Fibroblast of lung (primary cell): ENCODE results near the gene MADCAM1. TPM values are rescaled to one million over a fixed set of nuclear protein-coding genes. Genes with fewer than 3 reads are reported as not detected.

Source experiments
- DNase-seq, 2 donors: peaks; one replicate each; pipeline versions ENCODE4 v3.0.0 to v3.0.0-alpha.2; 2010; ENCODE audit warnings: low read depth in 2 of 2
- H2AFZ ChIP-seq: 2 replicates; pipeline ENCODE4 v1.5.1; 2012; ENCODE audit warnings: low read length, control low read depth, inconsistent platforms
- H3K27ac ChIP-seq: 2 replicates; pipeline ENCODE4 v1.5.1; 2011; ENCODE audit warnings: low read length, control low read depth; ENCODE audit not compliant: insufficient read depth
- H3K27me3 ChIP-seq: 2 replicates; pipeline ENCODE4 v1.5.1; 2011; ENCODE audit warnings: mild to moderate bottlenecking, low read length; ENCODE audit not compliant: control insufficient read depth, insufficient read depth
- H3K36me3 ChIP-seq: 2 replicates; pipeline ENCODE4 v1.5.1; 2011; ENCODE audit warnings: low read length; ENCODE audit not compliant: control insufficient read depth, insufficient read depth
- H3K4me1 ChIP-seq: 2 replicates; pipeline ENCODE4 v1.5.1; 2011; ENCODE audit warnings: low read length; ENCODE audit not compliant: control insufficient read depth, insufficient read depth; ENCODE audit errors: extremely low read depth
- H3K4me2 ChIP-seq: 2 replicates; pipeline ENCODE4 v1.5.1; 2011; ENCODE audit warnings: low read length, control low read depth; ENCODE audit not compliant: insufficient read depth; ENCODE audit errors: extremely low read depth
- H3K4me3 ChIP-seq, 4 experiments: fragments of 200-600 bp in 1 of 4; sonication (generic) in 1 of 4; replicated peaks in 1 of 4; 2 replicates each; pipeline ENCODE4 v1.5.1; 2011 to 2016; ENCODE audit warnings: low read length in 4 of 4, low read depth in 3 of 4, mild to moderate bottlenecking in 3 of 4, control low read depth in 2 of 4, inconsistent platforms in 1 of 4, mixed read lengths in 1 of 4; ENCODE audit not compliant: insufficient read depth in 1 of 4; ENCODE audit errors: control extremely low read depth in 1 of 4
- H3K79me2 ChIP-seq: 2 replicates; pipeline ENCODE4 v1.5.1; 2012; ENCODE audit warnings: mild to moderate bottlenecking, low read length, inconsistent platforms; ENCODE audit not compliant: control insufficient read depth, insufficient read depth
- H3K9ac ChIP-seq: 2 replicates; pipeline ENCODE4 v1.5.1; 2011; ENCODE audit warnings: mild to moderate bottlenecking, low read length, control low read depth; ENCODE audit not compliant: insufficient read depth
- H3K9me3 ChIP-seq: 2 replicates; pipeline ENCODE4 v1.5.1; 2012; ENCODE audit warnings: low read depth, low read length; ENCODE audit not compliant: control insufficient read depth, insufficient read depth
- H4K20me1 ChIP-seq: 2 replicates; pipeline ENCODE4 v1.5.1; 2011; ENCODE audit warnings: low read length; ENCODE audit not compliant: control insufficient read depth, insufficient read depth; ENCODE audit errors: extremely low read depth
- EZH2 ChIP-seq: IDR thresholded peaks from 2 replicates; pipeline ENCODE4 v1.5.1; 2012; ENCODE audit warnings: low read length, control low read depth, mild to moderate bottlenecking; ENCODE audit errors: missing control alignments
- polyA plus RNA-seq, 2 donors: library from polyadenylated mRNA; depleted of rRNA in 1 of 2; stranded (reverse) in 1 of 2; unstranded in 1 of 2; fragments of >200 nt; gene quantifications; 2 replicates each; pipeline ENCODE4 v1.2.1, GENCODE V29; 2011 to 2012; ENCODE audit warnings: missing spikeins in 1 of 2
- total RNA-seq: library from RNA; depleted of rRNA; stranded (reverse); fragments of >200 nt; gene quantifications from 2 replicates; pipeline ENCODE4 v1.2.1, GENCODE V29; 2014
- TF ChIP-seq, protein P1 (sequence below), 2 donors: IDR thresholded peaks in 1 of 2; conservative IDR thresholded peaks in 1 of 2; 1 replicate in 1 of 2; 2 replicates in 1 of 2; pipeline ENCODE4 v1.5.1; 2011 to 2012; ENCODE audit warnings: low read length in 2 of 2, control low read depth in 1 of 2, inconsistent platforms in 1 of 2, low read depth in 1 of 2, mild to moderate bottlenecking in 1 of 2

MADCAM1 gene
- total and polyA plus RNA-seq, 2 donors (not counting 1 experiment from before 2014, with no cell fraction given), result 0.17 TPM; not detected in 1

DNA sequence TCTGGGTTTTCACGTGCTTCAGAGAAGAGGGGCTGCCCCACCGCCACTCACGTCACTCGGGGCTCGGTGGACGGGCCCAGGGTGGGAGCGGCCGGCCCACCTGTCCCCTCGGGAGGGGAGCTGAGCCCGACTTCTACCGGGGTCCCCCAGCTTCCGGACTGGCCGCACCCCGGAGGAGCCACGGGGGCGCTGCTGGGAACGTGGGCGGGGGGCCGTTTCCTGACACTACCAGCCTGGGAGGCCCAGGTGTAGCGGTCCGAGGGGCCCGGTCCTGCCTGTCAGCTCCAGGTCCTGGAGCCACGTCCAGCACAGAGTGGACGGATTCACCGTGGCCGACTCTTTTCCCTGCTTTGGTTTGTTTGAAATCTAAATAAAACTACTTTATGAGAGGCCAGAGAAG lies 45.4 kb downstream of the MADCAM1 start:
- Histone ChIP-seq H2AFZ (no peak overlapping the region), H3K79me2 (no peaks in the 10 kb centered on the region), H3K36me3 (peaks cover 17% of the 10 kb centered on the region), H3K4me3 (no peak overlapping the region), H3K4me1 (no peaks in the 10 kb centered on the region), H3K9ac (no peak overlapping the region), H3K4me2 (no peak overlapping the region), H3K9me3 (no peaks in the 10 kb centered on the region), H3K27ac (no peak overlapping the region), H3K27me3 (no peaks in the 10 kb centered on the region), H4K20me1 (no peaks in the 10 kb centered on the region)
- DNase-seq, result no peak
- TF ChIP-seq, protein P1, sequence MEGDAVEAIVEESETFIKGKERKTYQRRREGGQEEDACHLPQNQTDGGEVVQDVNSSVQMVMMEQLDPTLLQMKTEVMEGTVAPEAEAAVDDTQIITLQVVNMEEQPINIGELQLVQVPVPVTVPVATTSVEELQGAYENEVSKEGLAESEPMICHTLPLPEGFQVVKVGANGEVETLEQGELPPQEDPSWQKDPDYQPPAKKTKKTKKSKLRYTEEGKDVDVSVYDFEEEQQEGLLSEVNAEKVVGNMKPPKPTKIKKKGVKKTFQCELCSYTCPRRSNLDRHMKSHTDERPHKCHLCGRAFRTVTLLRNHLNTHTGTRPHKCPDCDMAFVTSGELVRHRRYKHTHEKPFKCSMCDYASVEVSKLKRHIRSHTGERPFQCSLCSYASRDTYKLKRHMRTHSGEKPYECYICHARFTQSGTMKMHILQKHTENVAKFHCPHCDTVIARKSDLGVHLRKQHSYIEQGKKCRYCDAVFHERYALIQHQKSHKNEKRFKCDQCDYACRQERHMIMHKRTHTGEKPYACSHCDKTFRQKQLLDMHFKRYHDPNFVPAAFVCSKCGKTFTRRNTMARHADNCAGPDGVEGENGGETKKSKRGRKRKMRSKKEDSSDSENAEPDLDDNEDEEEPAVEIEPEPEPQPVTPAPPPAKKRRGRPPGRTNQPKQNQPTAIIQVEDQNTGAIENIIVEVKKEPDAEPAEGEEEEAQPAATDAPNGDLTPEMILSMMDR (conservative IDR thresholded peaks at IDR 0.05 in 1 of 2, IDR thresholded peaks at IDR 0.05 in 1 of 2; ENCODE audit: low read depth in 1 of 2, low read length in 2 of 2), result no peak
- no peak for TF ChIP-seq EZH2

DNA sequence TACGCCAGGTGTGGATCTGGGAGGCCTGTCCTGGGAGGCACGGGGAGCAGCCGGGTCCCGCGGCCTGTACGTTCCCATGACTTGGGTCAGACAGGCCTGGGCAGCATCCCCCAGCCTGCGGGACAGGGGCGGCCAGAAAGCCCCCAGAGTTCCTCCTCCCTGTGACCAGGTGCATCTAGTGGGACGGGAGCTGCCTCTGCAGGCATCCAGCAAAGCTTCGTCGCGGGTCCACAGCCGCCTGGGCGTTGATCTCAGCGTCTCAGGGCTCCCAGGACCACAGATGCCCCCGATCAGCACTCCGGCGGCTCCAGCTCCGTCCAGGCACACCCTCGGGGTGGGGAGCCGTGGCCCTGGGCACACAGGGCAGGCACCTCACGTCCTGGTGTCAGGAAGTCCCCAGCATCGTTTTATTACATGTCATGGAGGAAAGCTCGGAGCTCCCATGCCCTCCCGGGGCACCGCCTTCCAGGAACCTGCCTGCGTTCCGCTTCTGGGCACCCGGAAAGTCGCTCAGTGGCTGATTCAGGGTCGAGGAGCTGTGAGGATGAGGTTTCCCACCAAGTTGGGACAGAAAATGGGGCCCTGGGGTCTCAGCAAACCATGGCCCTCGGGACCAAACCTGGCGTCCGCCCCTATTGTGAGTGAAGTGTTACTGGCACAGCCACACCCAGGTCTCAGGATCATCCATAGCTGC lies 46.0 kb downstream of the MADCAM1 start:
- Histone ChIP-seq H3K4me1 (no peaks in the 10 kb centered on the region), H3K27me3 (no peaks in the 10 kb centered on the region), H2AFZ (no peak overlapping the region), H3K36me3 (peaks cover 13% of the 10 kb centered on the region), H3K9ac (no peak overlapping the region), H3K9me3 (no peaks in the 10 kb centered on the region), H3K79me2 (no peaks in the 10 kb centered on the region), H4K20me1 (no peaks in the 10 kb centered on the region), H3K27ac (no peak overlapping the region), H3K4me2 (no peak overlapping the region), H3K4me3 (no peak overlapping the region)
- no peak for DNase-seq
- TF ChIP-seq, protein P1 (conservative IDR thresholded peaks at IDR 0.05 in 1 of 2, IDR thresholded peaks at IDR 0.05 in 1 of 2; ENCODE audit: low read depth in 1 of 2, low read length in 2 of 2), result no peak
- TF ChIP-seq EZH2, result no peak

DNA sequence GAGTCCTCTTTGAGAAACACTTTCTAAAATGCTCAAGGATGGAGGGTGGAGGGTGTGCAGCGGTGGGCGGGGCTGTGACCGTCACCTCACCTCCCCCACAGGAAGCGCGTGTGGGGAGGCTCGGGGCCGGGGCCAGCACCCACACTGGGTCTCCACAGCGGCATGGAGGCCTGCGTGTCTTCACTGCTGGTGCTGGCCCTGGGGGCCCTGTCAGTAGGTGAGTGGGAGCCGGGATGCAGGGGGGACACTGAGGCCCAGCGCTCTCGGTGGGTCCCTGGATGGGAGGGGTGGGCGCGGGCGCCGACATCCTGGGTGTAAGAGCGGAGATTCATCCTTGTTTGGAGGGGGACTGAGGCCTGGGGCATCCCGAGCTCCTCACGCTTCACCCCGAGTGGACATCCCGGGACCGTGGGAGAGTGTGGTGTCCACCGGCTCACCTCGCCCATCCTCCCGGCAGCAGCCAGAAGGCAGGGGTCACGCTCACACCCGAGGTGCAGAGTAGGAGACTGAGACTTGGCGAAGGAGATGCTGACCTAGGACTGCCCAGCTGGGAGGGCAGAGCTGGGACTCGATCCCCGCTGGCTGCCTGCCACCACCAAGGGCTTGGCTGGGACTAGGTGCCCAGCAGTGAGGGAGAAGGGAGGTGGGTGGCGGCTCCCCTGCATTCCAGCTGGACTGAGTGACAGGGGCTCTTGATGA lies 47.8 kb downstream of the MADCAM1 start, which contains the start of gene GZMM:
TSS of gene GZMM (plus strand) at position 144 of the 699 bp plus-strand sequence. CDS start at position 163, 19 bp downstream.
- Histone ChIP-seq H3K9me3 (no peaks in the 10 kb centered on the region), H4K20me1 (no peaks in the 10 kb centered on the region), H3K9ac (no peak within 1 kb of the TSS), H3K36me3 (peaks cover 8% of the 10 kb centered on the region), H3K79me2 (no peaks in the 10 kb centered on the region), H2AFZ (no peak within 1 kb of the TSS), H3K27me3 (no peaks in the 10 kb centered on the region), H3K4me2 (no peak within 1 kb of the TSS), H3K27ac (no peak within 1 kb of the TSS), H3K4me1 (no peaks in the 10 kb centered on the region), H3K4me3 (no peak within 1 kb of the TSS)
- no peak for TF ChIP-seq EZH2
- TF ChIP-seq, protein P1 (conservative IDR thresholded peaks at IDR 0.05 in 1 of 2, IDR thresholded peaks at IDR 0.05 in 1 of 2; ENCODE audit: low read depth in 1 of 2, low read length in 2 of 2), result no peak
- no peak for DNase-seq
